ENCODE results near the gene TNIK. TPM values are rescaled to one million over a fixed set of nuclear protein-coding genes. Genes with fewer than 3 reads are reported as not detected.
"Not testable (repeated sequence)": the region's sequence is repeated elsewhere in the genome, so short reads cannot be mapped to it uniquely, and the experiment has no call there.

TNIK gene
- total RNA-seq, 1 experiment from 2014 or later = not detected

DNA sequence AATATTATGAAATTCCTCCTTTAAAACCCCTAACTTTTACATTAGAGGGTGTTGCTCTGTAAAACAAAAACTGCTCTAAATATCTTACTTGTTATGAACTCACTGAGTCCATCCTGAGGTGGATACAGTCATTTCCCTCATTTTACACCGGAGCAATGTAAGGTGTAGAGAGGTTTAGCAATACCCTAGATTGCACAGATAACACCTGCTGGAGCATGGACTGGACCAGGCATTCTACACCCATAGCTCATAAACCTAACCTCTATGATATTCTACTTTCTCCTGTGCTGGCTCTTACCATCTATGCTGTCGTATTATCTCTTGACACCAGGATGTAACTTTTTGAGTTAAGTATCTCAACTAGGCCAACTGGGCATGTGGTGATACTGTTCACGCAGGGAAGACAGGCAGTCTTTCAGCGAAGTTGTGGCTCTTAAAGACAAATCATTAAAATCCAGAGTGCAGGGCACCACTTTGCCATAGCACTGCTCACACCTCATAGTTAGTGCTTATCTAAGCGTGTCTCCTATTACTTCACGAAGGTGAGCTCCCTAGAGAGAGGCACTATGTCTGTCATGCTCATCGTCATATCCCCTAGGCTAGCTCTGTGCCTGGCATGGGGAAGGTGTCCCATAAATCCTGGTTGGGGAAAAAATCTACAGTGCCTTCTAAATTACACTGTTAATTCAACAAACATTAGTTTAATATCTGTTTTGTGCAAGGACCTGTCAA is 333.6 kb downstream of the TNIK start:
- H3K9ac ChIP-seq (ENCODE audit: low read length) = no peak overlapping the region
- H3K36me3 ChIP-seq (ENCODE audit: insufficient read depth, low read length) = no peaks in the 10 kb centered on the region
- no peaks in the 10 kb centered on the region for H3K9me3 ChIP-seq (ENCODE audit: low read length)
- no peaks in the 10 kb centered on the region for H3K27me3 ChIP-seq (ENCODE audit: low read length)
- no peak overlapping the region for H3K4me2 ChIP-seq (ENCODE audit: low read depth, low read length, poor library complexity, severe bottlenecking)
- H3K4me3 ChIP-seq (ENCODE audit: low read length) = no peak overlapping the region
- no peak overlapping the region for H3K27ac ChIP-seq (ENCODE audit: low read length)
- H4K20me1 ChIP-seq (ENCODE audit: insufficient read depth, low read depth, low read length) = no peaks in the 10 kb centered on the region
- H3K9me2 ChIP-seq (replicated peaks; ENCODE audit: insufficient read depth, low read length) = no peaks in the 10 kb centered on the region
- no peak for DNase-seq
- H2AFZ ChIP-seq (ENCODE audit: low read length) = no peak overlapping the region
- H3K79me2 ChIP-seq (ENCODE audit: low read length) = no peaks in the 10 kb centered on the region
- no peaks in the 10 kb centered on the region for H3K4me1 ChIP-seq (ENCODE audit: low read length)

DNA sequence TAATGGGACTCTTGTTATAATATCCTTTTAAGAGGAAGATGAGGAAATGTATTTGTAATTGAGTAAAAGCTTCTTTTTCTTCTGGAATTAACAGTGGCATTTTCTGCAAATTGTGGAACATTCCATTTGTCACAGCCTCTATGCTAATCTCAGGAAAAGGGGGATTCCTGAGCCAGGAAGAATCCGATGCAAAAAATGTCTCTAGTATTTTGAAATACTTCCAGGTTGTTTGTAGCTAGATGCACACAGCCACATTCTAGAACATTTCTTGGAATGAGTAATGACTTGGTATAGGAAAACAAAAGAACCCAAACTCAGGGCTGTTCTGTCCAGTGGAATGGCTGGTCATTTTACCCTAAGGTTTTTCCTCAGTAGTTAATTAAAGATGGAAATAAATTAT is 335.2 kb downstream of the TNIK start:
- no peaks in the 10 kb centered on the region for H3K9me3 ChIP-seq (ENCODE audit: low read length)

DNA sequence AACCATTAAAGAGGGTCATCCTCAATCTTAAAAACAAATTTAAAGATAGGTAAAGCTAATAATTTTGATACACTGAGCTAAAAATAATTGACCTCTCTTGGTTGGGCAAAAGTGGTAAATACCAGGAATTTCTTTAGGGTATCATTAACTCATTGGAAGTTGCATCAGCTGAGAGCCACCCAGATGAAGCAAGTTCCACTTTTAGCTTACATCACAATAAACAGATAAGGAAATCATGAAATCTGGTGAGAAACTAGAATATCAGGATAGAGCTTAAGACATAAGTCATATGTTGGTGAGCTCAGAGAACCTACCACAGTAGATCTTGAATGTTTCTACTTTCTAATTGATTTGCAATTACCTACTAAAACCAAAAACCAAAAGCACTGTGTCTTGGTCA is 336.3 kb downstream of the TNIK start:
- no peaks in the 10 kb centered on the region for H4K20me1 ChIP-seq (ENCODE audit: insufficient read depth, low read depth, low read length)
- no peak overlapping the region for H2AFZ ChIP-seq (ENCODE audit: low read length)
- no peak overlapping the region for H3K4me3 ChIP-seq (ENCODE audit: low read length)
- H3K79me2 ChIP-seq (ENCODE audit: low read length) = no peaks in the 10 kb centered on the region
- no peaks in the 10 kb centered on the region for H3K9me2 ChIP-seq (replicated peaks; ENCODE audit: insufficient read depth, low read length)
- no peak overlapping the region for H3K27ac ChIP-seq (ENCODE audit: low read length)
- H3K9me3 ChIP-seq (ENCODE audit: low read length) = no peaks in the 10 kb centered on the region
- DNase-seq = no peak
- no peaks in the 10 kb centered on the region for H3K36me3 ChIP-seq (ENCODE audit: insufficient read depth, low read length)
- H3K9ac ChIP-seq (ENCODE audit: low read length) = no peak overlapping the region
- H3K4me1 ChIP-seq (ENCODE audit: low read length) = no peaks in the 10 kb centered on the region
- no peak overlapping the region for H3K4me2 ChIP-seq (ENCODE audit: low read depth, low read length, poor library complexity, severe bottlenecking)
- H3K27me3 ChIP-seq (ENCODE audit: low read length) = no peaks in the 10 kb centered on the region

More for the DNA sequence above, 335.2 kb downstream of the TNIK start:
- Histone ChIP-seq H3K9me2 (replicated peaks; ENCODE audit: insufficient read depth, low read length) (no peaks in the 10 kb centered on the region), H3K4me3 (ENCODE audit: low read length) (no peak overlapping the region), H3K36me3 (ENCODE audit: insufficient read depth, low read length) (no peaks in the 10 kb centered on the region), H3K79me2 (ENCODE audit: low read length) (no peaks in the 10 kb centered on the region), H3K4me1 (ENCODE audit: low read length) (no peaks in the 10 kb centered on the region), H3K4me2 (ENCODE audit: low read depth, low read length, poor library complexity, severe bottlenecking) (no peak overlapping the region), H2AFZ (ENCODE audit: low read length) (no peak overlapping the region), H4K20me1 (ENCODE audit: insufficient read depth, low read depth, low read length) (no peaks in the 10 kb centered on the region), H3K27ac (ENCODE audit: low read length) (no peak overlapping the region), H3K9ac (ENCODE audit: low read length) (no peak overlapping the region), H3K27me3 (ENCODE audit: low read length) (no peaks in the 10 kb centered on the region)
- no peak for DNase-seq

DNA sequence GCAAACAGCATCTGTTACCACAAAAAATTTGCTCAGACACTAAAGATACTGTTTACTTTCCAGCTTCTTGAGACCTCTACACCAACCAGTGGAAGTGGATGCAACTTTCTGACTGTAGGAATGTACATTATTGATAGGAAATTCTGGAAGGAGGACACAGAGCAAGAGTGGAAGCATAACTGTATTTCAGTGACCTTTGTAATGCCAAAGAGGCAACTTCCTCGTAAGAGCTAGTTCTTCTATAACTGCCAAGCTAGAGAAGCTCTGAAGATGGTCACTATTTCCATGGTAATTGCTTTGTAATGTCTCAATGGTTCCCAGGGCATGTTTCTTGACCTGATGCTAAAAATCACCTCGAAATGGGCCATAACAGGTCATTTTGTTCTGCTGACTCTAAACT is 337.3 kb downstream of the TNIK start:
- no peak overlapping the region for H3K4me2 ChIP-seq (ENCODE audit: low read depth, low read length, poor library complexity, severe bottlenecking)
- H2AFZ ChIP-seq (ENCODE audit: low read length) = no peak overlapping the region
- H3K9me2 ChIP-seq (replicated peaks; ENCODE audit: insufficient read depth, low read length) = no peaks in the 10 kb centered on the region
- no peaks in the 10 kb centered on the region for H3K9me3 ChIP-seq (ENCODE audit: low read length)
- no peaks in the 10 kb centered on the region for H3K27me3 ChIP-seq (ENCODE audit: low read length)
- no peak for DNase-seq
- no peaks in the 10 kb centered on the region for H3K4me1 ChIP-seq (ENCODE audit: low read length)
- H3K79me2 ChIP-seq (ENCODE audit: low read length) = no peaks in the 10 kb centered on the region
- H3K36me3 ChIP-seq (ENCODE audit: insufficient read depth, low read length) = no peaks in the 10 kb centered on the region
- no peak overlapping the region for H3K27ac ChIP-seq (ENCODE audit: low read length)
- H3K4me3 ChIP-seq (ENCODE audit: low read length) = no peak overlapping the region
- no peaks in the 10 kb centered on the region for H4K20me1 ChIP-seq (ENCODE audit: insufficient read depth, low read depth, low read length)
- no peak overlapping the region for H3K9ac ChIP-seq (ENCODE audit: low read length)

DNA sequence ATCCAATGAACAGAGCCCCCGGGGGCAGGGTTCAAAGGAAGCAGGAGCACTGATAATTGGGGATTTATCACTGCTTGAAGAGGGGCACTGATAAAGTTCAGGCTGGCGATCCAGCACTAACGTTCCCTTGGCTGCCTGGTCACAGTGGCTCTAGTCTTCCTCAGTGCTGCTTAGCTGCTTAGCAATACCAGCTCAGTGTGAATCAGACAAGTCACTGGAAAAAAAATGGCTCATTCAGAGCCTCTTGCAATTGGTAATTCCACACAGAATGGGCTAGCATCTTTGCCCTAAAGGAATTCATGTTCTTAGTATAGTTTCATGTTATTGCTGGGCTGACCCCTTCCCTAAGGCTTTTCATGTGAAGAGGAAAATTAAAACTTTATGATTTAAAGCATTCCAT is 338.0 kb downstream of the TNIK start:
- H3K4me2 ChIP-seq (ENCODE audit: low read depth, low read length, poor library complexity, severe bottlenecking) = no peak overlapping the region
- H3K79me2 ChIP-seq (ENCODE audit: low read length) = no peaks in the 10 kb centered on the region
- H3K4me1 ChIP-seq (ENCODE audit: low read length) = no peaks in the 10 kb centered on the region
- DNase-seq = no peak
- H2AFZ ChIP-seq (ENCODE audit: low read length) = no peak overlapping the region
- no peaks in the 10 kb centered on the region for H3K36me3 ChIP-seq (ENCODE audit: insufficient read depth, low read length)
- H3K27ac ChIP-seq (ENCODE audit: low read length) = no peak overlapping the region
- H3K27me3 ChIP-seq (ENCODE audit: low read length) = no peaks in the 10 kb centered on the region
- H3K4me3 ChIP-seq (ENCODE audit: low read length) = no peak overlapping the region
- no peaks in the 10 kb centered on the region for H4K20me1 ChIP-seq (ENCODE audit: insufficient read depth, low read depth, low read length)
- H3K9ac ChIP-seq (ENCODE audit: low read length) = no peak overlapping the region
- H3K9me2 ChIP-seq (replicated peaks; ENCODE audit: insufficient read depth, low read length) = no peaks in the 10 kb centered on the region
- no peaks in the 10 kb centered on the region for H3K9me3 ChIP-seq (ENCODE audit: low read length)

DNA sequence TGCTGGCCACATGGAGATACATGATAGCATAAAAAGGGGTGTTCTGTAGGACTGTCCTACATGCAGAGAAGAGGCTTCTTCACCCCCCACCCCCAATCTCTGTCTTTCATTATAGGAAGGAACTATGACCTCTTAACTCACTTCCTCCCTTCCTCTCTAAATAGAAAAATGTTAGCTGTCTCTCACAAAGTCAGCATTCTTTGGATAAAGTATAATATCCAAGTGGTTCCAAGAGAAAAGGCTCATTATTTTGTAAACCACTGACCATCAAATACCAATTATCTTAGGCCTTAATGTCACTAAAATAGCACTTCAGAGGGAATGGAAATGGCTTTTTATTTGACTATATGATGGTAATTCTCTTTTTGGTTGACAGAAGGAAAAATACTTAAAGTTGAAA is 338.4 kb downstream of the TNIK start:
- H4K20me1 ChIP-seq (ENCODE audit: insufficient read depth, low read depth, low read length) = no peaks in the 10 kb centered on the region

DNA sequence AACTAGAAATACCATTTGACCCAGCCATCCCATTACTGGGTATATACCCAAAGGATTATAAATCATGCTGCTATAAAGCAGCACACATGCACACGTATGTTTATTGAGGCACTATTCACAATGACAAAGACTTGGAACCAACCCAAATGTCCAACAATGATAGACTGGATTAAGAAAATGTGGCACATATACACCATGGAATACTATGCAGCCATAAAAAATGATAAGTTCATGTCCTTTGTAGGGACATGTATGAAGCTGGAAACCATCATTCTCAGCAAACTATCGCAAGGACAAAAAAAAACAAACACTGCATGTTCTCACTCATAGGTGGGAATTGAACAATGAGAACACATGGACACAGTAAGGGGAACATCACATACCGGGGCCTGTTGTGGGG is 340.8 kb downstream of the TNIK start:
- H4K20me1 ChIP-seq (ENCODE audit: insufficient read depth, low read depth, low read length); DNase-seq; H3K79me2 ChIP-seq (ENCODE audit: low read length); H3K9me3 ChIP-seq (ENCODE audit: low read length); H3K36me3 ChIP-seq (ENCODE audit: insufficient read depth, low read length); H3K9ac ChIP-seq (ENCODE audit: low read length); H3K9me2 ChIP-seq (replicated peaks; ENCODE audit: insufficient read depth, low read length); H3K4me3 ChIP-seq (ENCODE audit: low read length); H3K4me1 ChIP-seq (ENCODE audit: low read length); H3K4me2 ChIP-seq (ENCODE audit: low read depth, low read length, poor library complexity, severe bottlenecking); H2AFZ ChIP-seq (ENCODE audit: low read length); H3K27ac ChIP-seq (ENCODE audit: low read length); H3K27me3 ChIP-seq (ENCODE audit: low read length): not testable (repeated sequence)

More for the DNA sequence above, 338.4 kb downstream of the TNIK start:
- H3K9me3 ChIP-seq (ENCODE audit: low read length) = no peaks in the 10 kb centered on the region
- no peaks in the 10 kb centered on the region for H3K79me2 ChIP-seq (ENCODE audit: low read length)
- H2AFZ ChIP-seq (ENCODE audit: low read length) = no peak overlapping the region
- no peak overlapping the region for H3K4me2 ChIP-seq (ENCODE audit: low read depth, low read length, poor library complexity, severe bottlenecking)
- DNase-seq = no peak
- H3K4me3 ChIP-seq (ENCODE audit: low read length) = no peak overlapping the region
- H3K9me2 ChIP-seq (replicated peaks; ENCODE audit: insufficient read depth, low read length) = no peaks in the 10 kb centered on the region
- H3K36me3 ChIP-seq (ENCODE audit: insufficient read depth, low read length) = no peaks in the 10 kb centered on the region
- H3K27me3 ChIP-seq (ENCODE audit: low read length) = no peaks in the 10 kb centered on the region
- H3K27ac ChIP-seq (ENCODE audit: low read length) = no peak overlapping the region
- H3K9ac ChIP-seq (ENCODE audit: low read length) = no peak overlapping the region
- no peaks in the 10 kb centered on the region for H3K4me1 ChIP-seq (ENCODE audit: low read length)

DNA sequence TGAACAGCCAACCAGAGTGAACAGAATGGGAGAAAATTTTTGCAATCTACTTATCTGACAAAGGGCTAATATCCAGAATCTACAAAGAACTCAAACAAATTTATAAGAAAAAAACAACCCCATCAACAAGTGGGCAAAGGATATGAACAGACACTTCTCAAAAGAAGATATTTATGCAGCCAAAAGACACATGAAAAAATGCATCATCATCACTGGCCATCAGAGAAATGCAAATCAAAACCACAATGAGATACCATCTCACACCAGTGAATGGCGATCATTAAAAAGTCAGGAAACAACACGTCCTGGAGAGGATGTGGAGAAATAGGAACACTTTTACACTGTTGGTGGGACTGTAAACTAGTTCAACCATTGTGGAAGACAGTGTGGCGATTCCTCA is 341.2 kb downstream of the TNIK start:
- not testable (repeated sequence) for H3K36me3 ChIP-seq (ENCODE audit: insufficient read depth, low read length); H4K20me1 ChIP-seq (ENCODE audit: insufficient read depth, low read depth, low read length); H3K9me3 ChIP-seq (ENCODE audit: low read length); H3K27ac ChIP-seq (ENCODE audit: low read length); H3K4me3 ChIP-seq (ENCODE audit: low read length); H3K4me1 ChIP-seq (ENCODE audit: low read length); H3K9ac ChIP-seq (ENCODE audit: low read length); H3K27me3 ChIP-seq (ENCODE audit: low read length); H3K4me2 ChIP-seq (ENCODE audit: low read depth, low read length, poor library complexity, severe bottlenecking); DNase-seq; H3K9me2 ChIP-seq (replicated peaks; ENCODE audit: insufficient read depth, low read length); H2AFZ ChIP-seq (ENCODE audit: low read length); H3K79me2 ChIP-seq (ENCODE audit: low read length)
